Measurements from ENCODE around the gene RTL1.

The RTL1 gene

DNA sequence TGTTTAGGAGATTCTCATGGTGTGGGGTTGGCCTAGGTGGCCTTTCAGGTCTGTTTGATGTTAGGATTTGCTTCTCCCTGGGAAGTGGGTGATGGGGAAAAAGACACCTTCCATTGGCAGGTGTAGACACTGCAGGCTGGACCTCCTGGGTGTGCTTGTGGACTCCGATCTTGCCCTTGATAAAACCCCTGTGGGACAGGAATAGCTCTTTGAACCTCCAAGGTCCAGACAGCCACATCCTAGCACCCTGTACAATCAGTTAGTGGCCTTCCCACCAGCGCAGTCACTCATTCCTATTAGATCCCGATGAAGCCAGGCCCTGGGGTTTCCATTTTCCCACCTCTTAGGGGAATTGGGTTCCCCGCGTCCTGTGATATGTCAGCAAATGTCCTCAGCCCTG is 49.1 kb downstream of the RTL1 start:
- H3K27ac ChIP-seq, result no peak overlapping the region
- no peak for DNase-seq (ENCODE audit: low read depth, low spot score)

DNA sequence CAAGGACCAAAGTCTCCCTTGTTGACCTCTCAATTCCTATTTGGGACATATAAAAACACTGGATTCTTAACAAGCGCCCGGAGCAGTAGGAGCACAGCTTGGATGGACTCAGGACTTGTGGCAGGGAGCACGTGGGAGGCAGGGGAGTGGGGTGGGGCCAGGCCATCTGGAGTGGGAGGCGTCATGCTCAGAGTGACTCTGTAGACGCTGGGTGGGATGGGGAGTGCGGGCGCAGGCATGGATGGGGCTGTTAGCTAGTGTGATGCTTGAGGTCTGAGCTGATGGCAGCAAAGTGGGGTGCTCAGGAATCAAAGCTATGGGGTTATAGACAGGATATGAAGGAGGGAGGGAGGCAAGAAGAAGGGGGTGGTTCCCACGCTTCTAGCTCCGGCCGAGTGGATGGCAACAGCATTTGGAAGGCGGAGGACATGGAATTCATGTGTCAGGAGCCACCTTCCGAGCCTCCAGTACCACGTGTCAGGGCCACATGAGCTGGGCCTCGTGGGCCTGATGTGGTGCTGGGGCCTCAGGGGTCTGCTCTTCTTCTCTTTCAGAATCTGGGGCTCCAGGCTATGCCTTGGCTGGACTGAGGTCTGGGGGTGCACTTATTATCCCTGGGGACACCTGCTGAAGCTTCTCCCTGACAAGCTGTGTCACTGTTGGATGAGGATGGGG is 51.4 kb downstream of the RTL1 start:
- no peak overlapping the region for H3K27ac ChIP-seq
- no peak for DNase-seq (ENCODE audit: low read depth, low spot score)

DNA sequence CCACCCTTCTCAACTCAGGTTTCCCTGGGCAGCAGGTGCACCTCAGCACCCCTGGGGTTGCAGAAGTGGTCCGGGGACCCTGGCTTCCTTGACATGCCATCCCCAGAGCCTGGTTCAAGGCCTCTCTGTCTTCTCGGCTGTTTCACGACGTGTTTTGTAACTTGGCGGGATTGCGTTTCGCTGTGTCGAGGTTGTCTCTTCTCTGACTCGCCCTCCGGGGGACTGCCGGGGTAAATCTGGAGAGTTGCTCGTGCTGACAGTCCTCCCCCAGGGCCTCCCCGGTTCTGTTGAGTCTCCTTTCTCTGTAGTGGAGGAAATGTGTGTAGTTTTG is 52.0 kb downstream of the RTL1 start:
- no peak for DNase-seq (ENCODE audit: low read depth, low spot score)
- no peak overlapping the region for H3K27ac ChIP-seq

DNA sequence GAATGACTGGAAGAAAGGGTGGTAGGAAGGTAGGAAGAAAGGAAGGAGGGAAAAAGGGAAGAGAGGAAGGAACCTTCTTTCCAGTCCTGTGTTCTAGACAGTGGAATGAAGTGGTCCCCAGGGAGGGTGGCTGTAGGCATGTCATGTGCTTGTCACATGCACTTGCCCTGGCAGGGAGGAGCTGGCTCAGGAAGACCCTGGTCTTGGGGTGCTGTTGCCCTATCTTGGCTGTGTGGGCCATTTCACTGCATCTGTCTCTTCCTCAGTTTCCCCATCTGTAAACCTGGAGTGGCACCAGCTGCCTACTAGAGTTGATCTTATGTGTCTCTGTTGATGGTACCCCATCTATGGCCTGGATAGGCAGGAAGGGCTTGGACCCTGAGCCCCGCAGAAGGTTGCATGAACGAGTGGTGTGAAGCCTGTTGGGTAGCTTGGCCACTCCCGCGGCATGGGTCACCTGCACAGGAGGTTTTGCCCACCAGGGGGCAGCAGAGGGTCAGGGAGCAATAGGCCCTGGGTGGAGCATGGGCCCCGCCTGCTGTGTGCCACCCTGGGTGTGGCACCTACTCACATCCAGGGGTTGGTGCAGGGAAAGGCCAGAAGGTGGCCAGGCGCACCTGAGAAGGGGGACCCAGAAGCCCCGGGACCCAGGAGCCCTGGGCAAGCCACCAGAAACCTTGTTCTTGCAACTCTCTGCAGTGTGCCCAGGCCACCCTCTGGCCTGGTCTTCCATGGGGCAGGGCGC is 52.5 kb downstream of the RTL1 start:
- DNase-seq (ENCODE audit: low read depth, low spot score), result no peak
- no peak overlapping the region for H3K27ac ChIP-seq

DNA sequence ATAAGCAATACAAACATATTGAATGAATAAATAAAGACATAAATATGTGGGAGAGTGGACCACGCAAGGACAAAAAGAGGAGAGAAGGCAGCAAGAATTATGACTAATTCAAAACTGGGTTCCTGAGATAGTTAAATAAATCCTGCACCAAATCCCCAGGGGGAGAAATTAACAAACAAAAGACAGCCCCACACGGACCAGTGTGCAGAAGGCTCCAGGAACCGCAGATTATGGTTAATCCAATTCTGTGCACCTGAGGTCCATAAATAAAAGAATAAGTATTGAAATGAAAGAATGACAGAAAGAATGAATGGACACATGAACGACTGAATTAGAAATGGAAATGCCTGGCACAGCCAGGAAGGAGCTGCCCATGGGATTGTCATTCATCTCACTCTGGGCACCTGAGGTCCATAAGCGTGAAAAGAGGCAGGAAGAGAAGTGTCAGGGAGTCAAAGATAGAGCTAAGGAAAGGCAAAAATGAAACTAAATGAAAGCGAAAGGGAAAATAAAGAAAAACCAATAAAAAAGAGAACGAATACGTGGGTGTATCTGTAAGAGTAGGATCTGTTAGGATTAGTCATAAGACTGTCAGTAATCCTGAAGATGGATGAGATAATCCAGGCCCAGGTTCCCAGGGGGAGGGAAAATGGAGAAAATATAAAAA is 54.3 kb downstream of the RTL1 start:
- no peak for DNase-seq (ENCODE audit: low read depth, low spot score)
- no peak overlapping the region for H3K27ac ChIP-seq

DNA sequence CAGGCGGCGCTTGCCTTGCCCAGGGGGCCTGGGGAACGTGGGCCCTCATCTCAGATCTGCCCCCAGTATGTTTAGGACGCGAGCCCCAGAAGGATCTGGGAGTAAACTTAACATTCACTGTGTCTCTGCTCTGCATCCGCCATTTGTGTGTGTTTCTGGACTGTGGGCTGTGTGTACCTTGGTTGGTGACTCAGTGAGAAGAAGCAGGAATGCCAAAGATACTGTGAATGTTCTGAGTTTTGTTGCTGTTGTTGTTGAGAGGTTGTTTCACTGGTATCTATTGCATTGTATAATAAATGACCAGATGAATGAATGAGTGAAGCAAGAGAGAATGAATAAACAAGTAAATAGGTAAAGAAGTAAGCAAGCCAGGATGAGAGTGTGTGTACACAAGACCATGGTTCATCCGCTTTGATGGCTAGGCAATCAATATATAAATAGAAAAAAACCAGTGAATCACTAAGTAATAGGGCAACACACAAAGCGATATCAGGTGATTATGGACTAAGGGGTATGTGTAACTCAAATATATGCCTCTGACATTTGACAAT is 57.1 kb downstream of the RTL1 start:
- H3K27ac ChIP-seq, result no peak overlapping the region
- DNase-seq (ENCODE audit: low read depth, low spot score), result no peak

DNA sequence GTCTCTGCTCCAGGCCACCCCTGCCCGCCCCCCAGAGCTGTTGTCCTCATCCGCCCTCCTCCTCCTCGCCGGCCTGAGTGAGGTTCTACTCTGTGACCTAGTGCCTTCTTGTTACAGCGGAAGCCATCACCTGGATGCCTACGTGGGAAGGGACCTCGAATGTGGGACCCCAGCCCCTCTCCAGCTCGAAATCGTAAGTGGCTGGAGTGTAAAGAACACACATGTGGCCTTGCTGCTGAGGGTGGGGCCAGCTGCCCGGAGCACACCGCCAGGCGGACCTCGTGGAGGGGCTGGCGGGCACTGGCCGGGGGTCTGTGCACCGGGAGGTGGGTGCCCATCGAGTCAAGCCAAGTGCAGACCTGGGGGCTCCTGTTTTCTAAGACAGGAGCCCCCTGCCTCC is 58.2 kb downstream of the RTL1 start:
- no peak for DNase-seq (ENCODE audit: low read depth, low spot score)
- H3K27ac ChIP-seq, result no peak overlapping the region

DNA sequence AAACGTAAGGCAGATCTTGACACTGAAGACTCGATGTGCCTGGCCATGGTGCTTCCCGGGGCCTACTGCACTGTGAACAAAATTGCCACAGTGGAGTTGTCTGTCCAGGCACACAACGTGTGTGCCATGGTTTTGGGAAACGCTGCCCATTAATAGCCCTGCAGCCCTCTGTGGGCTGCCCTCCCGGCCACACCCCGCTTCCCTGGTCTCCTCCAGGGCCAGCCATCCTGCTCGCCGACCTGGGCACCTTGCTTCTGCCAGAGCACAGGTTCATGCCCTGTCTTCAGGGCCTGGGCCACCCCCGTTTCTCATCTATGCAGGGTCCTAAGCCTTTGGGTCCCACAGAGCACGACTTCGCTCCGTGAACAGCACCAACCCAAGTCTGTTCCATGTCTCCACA is 58.7 kb downstream of the RTL1 start:
- no peak overlapping the region for H3K27ac ChIP-seq
- DNase-seq (ENCODE audit: low read depth, low spot score), result no peak

DNA sequence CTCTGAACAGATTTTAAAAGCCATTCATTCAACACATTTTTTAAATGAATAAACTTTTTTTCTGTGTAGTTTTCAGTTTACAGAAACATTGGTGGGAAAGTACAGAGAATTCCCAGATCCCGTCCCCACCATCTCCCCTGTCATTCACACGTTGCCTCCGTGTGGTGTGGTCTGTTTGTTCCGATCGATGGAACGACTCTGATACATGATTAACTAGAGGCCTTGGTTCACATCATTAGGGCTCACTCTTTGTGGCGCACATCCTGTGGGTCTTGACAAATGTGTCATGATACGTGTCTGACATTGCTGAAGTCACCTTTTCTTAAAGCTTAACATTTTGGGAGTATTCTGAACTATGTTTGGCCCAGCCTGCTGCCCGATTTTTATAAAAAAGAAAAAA is 59.1 kb downstream of the RTL1 start:
- no peak for DNase-seq (ENCODE audit: low read depth, low spot score)
- H3K27ac ChIP-seq, result no peak overlapping the region

DNA sequence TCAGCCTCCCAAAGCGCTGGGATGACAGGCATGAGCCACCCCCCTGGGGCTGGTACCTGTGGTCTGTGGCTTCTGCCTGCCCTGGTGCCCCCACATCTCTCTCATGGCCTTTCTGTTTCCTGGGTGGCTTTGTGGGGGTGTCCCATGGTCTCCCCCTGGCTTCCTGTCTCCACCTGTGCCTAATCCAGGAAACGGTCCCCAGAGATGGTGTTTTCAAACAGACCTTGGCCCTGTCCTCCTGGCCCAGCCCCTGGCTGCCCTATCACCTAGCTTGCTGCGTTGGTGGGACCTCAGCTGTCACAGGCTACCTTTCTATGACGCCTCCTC is 59.5 kb downstream of the RTL1 start:
- no peak overlapping the region for H3K27ac ChIP-seq
- no peak for DNase-seq (ENCODE audit: low read depth, low spot score)

DNA sequence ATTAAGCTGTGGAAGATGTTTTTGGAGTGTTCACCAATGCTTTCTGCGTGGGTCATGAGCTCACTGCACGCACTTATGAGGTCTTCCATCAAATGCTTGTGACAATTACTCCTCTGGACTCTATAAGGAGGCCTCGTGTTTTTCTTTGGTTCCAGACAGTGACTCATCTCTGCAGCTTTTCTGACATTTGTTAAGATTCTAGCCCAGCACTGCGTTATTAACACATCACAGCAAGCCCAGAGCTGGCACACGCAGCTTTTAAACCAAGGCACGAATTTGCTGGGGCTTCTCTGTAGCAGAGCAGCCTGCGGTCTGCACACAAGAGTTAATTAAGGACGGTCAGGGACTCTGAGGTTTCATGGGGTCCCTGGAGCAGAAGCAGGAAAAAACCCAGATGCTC is 60.7 kb downstream of the RTL1 start:
- DNase-seq (ENCODE audit: low read depth, low spot score), result no peak
- H3K27ac ChIP-seq, result no peak overlapping the region

DNA sequence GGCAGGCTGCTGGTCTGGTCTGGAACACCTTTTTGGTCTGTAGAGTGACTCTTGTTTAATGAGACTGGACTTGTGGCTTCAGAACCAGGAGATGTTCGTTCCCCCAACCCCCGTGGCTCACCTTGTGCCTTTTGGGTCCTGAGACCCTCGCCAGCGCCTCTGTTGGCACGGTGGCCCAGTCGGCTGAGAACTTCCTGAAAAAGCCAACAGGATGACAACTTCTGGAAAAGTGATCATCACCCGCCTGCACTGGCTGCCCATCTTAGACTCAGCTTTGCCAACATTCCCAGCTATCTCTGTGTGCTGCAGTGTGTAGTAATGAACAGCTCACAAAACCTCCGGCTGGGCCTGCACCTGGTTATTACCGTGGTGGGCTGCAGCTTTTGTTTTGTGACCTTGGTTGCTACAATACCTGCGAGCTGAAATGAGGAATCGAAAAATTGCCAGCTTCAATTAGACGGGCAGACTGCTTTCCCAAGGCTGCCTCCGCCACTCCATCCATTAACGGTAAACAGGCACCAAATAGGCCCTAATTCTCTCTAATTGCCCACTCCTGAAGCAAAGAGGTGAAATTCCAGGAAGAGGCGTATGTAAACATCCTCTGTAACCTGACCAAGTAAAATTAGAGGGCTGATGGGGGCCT is 61.6 kb downstream of the RTL1 start:
- DNase-seq (ENCODE audit: low read depth, low spot score), result no peak
- no peak overlapping the region for H3K27ac ChIP-seq

DNA sequence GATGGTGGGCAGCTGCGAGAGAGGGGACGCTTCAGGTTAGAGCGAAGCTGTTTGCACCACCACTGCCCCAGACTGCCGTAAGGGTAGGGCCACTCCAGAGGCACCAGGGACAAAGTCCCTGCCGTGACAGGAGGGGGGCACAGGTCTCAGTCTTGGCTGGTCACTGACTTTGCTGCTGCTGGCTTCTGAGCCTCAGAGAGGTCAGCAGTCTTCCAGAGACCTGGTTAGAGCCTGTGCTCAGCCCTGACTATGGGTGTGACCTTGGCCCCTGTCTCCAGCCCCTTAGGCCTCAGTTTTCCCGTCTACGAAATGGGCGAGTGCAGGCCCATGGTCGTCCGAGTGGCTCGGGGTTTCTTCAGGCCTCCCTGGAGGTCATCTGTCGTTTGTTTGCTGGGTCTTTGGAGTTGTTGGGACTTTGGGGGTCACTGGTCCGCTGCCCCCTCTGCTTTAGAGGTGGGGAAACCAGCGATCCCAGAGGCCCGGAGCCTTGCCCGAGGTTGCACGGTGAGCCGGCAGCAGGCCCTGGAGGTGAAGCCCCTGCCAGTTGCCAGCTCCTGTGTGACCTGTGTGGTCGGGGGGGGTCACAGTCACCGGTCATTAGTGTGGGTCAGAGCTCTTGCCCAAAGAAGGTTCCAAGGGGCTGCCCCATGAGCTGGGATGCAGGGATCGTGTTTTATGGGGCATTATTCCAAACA is 62.3 kb downstream of the RTL1 start:
- no peak for DNase-seq (ENCODE audit: low read depth, low spot score)
- H3K27ac ChIP-seq, result no peak overlapping the region

DNA sequence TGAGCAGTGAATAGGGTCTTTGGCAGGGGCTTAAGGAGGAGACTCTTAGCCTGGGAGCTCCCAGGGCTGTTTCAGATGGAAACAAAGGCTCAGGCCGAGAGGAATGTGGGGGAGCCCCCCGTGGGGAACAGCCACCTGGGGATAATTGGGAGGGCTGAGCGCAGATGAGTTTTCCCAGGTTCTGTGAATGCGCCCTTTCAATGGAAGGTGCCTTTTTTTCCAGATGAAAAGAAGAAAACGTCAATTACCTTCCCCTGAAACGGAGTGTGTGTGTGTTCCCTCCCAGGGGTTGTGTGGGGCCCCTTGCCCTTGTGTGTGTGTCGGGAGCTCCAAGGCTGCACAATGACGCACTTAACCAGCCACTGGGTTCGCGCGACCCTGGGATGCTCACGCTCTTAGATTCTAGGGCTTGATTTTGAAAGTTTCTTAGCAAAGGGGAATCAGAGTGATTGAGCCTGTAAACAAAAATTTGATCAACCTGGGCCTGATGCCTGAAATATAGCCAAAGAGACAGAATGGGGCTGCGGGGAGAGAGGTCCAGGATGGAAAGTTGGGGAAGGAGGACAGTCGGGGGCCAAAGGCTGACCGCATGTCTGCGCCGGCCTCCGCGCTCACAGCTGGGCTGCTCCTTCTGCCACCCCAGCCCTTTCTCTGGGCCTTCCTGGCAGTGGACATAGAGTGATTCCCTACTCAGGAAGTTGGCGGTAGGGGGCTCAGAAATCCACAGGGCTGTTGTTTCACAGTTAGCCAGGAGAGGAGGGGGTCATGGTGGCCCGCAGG is 63.0 kb downstream of the RTL1 start:
- H3K27ac ChIP-seq, result no peak overlapping the region
- DNase-seq (ENCODE audit: low read depth, low spot score), result no peak

DNA sequence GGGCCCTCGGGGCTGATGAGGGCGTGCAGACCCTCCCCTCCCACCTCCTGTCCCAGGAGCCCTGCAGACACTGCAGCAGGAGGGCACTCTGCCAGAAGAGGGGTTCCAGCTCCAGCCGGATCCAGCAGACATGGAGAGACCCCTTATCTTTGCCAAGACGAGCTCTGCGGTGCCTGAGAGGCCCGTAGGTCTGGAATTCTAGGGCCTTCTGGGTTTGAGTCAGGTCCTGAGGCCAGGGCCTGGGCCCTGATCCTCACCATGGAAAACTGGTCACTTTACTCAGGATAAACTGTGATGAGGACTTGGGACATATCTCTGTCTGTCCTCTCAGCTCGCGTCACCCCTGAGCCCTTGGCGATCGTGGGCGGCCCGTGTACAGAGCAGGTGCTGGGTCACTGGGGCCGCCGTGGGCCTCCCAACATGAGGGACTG is 63.8 kb downstream of the RTL1 start:
- DNase-seq (ENCODE audit: low read depth, low spot score), result no peak
- no peak overlapping the region for H3K27ac ChIP-seq

DNA sequence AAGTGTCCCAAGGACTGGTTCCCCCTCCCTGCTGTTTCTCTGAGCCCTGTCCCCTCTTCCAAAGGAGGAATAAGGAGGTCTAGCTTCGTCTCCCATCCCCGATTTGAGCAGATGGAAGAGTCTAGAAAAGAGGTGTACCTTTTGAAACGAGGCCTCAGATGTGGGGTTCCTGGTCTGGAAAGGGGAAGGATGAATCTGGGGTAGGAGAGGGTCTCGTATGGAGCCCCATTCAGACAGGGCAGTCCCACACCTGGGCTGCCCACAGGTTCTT is 64.3 kb downstream of the RTL1 start:
- no peak for DNase-seq (ENCODE audit: low read depth, low spot score)

DNA sequence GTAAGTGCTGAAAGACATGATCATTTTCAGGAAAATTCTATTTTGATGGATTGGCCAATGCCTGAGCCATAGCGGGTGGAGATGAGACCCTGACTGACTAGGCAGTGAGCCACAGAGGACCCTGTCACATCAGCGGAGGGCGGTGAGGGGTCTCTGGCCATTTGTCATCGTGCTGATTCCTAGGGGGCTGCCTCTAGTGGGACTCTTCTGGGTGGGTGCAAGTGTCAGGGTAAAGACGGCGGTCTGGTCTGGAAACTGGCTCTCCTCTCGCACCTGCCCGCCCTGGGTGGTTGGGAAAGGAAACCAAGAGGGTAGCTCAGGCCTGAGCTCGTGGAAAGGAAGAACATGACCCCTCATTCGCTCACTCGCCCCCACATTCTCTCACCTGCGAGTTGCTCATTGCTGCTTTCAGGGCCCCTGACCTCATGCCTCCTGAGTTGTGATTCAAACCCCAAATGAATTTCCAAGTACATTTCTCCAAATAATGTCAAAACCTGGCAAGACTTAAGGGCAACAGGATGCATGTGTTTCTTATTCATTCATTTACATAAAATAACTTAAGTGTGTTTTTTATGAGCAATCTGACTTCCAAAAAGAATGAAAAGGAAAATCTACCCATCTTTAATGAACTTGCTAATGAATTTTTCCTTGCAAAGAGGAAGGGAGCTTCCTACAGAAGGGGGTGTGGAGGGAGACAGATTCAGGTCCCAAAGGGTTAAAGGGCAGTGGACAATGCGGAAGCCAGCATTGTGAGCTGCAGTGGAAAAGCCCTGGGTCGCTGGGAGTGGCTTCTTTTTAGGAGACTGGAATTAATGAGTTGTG is 64.8 kb downstream of the RTL1 start:
- DNase-seq (ENCODE audit: low read depth, low spot score), result no peak
- H3K27ac ChIP-seq, result no peak overlapping the region

More for the DNA sequence above, 64.3 kb downstream of the RTL1 start:
- no peak overlapping the region for H3K27ac ChIP-seq

DNA sequence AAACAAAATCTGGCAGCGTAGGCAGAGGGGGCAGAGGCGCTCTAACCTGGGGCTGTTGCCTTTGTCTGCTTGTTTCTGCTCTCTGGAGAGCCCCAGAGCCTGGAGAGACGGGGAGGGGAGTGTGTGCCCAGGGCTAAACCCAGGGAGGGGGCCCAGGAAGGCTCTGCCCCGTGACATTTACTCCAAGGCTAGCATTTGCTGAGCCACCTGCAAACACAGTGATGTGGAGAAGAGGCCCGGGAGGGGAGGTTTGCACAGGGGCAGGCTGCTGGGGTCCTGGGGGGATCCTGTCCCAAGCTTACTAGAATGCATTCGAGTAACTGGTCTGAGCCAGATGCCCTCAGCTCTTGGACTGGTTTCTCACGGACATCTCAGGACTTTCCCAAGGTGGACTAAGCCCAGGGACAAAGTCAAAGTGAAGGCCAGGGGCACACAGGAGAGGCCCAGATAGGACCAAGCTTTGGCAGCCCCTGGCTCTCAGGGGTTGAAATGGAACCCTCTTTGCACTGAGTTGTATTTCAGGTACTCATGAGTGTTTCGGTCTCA is 65.6 kb downstream of the RTL1 start:
- no peak for DNase-seq (ENCODE audit: low read depth, low spot score)
- H3K27ac ChIP-seq, result no peak overlapping the region
